Suppressor macrophage treated with lipopolysaccharide for 1 hour (primary cell): Measurements from ENCODE around the gene HOXB3.

ENCODE experiments used
- DNase-seq, 3 donors: peaks; one replicate each; pipeline ENCODE4 v3.0.0-alpha.2; 2020 to 2022

Gene HOXB3

DNA sequence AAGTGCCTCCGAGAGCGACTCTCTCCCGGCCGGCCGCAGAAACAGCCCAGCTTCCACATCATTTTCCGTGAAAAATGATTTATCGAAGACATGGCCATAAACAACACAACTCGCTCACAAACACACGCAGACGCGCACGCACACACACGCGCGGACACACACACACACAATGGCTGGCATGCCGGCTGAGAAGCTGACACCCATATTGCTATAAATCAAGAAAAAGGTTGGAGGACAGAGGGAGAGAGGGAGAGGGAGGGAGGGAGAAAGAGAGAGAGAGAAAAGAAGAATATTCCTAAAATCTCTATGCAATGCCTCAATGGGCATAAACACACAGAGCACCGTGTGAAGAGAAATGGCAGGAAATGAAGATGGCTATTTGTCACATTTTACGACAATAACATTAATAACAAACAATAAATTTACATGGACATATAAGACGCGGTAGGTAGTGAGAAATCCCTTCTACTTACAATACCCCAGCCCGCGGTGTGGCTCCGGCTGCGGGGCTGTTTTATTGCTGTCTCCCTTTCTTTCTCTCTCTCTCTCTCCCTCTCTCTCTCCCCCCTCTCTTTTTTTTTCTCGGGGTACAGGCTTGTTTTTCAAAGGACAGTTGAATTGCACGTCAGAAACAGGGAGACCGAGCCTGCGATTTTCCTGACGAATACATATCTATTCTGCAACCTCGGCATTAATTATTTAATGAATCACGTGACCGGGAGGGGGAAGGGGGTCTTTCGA is 21.4 kb downstream of the HOXB3 start:
- no peak for DNase-seq

DNA sequence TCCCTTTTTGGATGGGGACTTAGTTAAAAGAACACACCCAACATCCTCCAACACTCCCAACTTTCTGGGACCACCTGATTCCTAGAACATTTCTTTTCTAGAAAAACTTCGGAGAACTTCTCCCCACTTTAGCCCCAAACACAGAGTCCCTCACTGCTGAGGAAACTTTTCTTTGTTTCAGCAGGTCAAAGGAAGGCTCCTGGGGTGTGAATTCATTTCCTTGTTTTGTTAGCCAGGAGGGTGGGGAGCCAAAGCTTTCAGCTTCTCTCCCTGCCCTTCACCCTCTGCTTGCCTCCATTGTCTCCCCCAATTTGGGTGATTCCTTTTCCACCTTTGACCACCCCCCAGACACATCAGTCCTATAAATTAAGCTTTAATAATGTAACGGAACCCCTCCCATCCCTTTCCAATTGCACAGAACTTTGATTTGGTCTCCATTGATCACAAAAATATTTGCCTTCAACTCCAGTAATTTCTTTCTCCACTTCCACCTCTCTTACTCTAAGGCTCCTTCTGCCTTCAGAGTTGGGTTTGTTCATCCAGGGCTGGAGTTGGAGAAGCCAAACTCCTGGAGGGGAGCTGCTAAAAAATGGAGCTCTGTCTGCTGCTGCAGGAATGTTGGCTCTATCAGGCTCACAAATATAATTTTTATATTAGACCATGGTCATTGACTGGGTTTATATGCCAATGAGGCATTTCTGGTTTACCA is 22.2 kb downstream of the HOXB3 start:
- no peak for DNase-seq

DNA sequence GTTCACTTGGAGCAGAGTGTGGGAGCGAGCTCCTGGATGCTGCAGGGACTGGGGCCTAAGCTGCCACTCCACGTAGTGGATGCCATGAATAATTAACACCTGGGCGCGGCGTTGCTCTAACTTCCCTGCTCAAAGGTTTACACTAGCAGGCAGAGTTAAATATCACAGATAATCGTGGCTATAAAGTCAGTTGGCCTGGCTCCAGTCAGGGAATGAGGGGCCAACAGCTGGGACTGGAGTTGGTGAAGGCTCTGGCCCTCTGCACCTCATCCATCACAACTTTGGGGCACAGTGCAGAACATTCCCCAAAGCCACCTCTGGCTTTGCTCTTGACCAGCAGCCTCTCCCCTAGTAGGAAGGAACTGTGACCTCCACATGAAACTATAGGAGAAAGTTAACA is 22.8 kb downstream of the HOXB3 start:
- no peak for DNase-seq

DNA sequence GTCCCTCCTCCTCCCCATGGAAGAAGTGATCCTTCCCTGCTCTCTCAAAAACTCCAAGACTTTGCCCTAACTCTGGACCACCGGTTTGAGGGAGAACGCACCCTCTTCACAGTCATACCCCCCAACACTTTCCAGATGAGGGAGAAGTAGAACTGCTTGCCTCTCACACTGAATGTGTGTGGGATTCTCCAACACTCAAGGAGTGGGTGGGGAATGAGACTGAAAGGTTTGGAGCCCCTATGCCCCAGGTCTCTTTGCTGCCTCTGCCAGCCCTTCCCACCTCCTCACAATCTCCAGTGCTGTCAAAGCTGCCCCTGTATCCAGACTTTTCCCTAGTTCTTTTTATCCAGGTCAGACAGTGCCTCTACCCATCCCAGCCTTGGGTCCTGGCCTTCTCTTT is 23.3 kb downstream of the HOXB3 start:
- DNase-seq: no peak

DNA sequence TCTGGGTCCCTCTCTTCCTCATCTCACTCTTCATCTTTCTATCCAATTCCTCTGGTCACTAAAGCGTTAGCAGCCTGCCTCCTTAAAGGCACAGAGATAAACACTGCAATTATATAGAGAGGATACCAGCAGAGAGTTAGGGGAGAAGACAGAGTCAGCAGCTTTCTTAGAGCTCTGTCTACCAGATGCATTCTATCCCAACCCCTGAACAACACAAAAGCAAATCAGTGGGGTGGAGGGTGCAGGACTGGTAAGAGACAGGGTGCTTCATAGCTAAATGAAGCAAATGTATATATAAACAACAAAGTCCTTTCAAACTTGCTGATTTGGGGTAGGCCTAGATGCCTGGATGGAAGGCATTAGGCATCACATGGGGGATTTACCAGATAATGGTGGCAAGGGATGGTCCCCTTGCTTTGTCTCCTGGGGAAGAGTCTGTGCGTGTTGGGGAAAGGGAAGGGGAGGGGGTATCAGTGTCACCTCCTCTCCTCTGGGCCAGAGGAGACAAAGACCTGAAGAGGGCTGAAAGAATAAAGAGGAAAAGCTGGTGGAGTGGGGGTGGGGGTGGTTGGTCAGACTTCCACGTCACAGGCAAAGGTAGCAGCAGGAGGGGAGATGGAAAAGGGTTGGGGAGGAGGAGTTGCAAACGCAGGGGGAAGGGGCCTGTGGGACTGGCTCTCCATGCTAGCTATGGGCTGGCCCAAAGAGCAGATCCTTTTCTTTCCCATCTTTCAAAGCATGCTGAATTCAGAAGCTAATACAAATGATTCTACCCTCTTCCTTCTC is 23.9 kb downstream of the HOXB3 start:
- no peak for DNase-seq

DNA sequence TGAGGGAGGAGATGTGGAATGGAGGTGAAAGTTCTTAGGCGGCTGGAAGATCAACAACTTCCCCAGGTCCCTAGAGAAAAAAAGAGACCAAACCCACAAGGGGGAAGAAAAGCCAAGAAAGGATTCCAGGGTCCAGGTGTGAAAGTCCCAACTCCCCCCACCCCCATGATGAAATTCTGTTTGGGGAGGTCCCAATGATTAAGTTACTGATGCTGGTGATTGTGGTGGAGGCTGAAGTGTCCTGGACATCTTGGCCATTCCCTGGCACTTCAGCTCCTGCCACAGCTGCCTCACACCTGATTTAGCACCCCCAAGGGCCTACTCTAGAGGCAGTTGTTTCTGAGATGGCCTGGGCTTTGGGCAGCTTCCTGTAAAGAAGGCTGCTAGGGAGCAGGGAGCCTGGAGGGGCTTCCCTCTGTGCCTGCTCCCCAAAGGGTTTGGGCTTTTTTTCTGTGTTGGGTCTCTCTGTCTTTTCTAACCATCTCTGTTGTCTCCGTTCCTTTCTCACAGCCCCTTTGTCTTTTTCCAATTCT is 25.0 kb downstream of the HOXB3 start:
- DNase-seq: no peak

DNA sequence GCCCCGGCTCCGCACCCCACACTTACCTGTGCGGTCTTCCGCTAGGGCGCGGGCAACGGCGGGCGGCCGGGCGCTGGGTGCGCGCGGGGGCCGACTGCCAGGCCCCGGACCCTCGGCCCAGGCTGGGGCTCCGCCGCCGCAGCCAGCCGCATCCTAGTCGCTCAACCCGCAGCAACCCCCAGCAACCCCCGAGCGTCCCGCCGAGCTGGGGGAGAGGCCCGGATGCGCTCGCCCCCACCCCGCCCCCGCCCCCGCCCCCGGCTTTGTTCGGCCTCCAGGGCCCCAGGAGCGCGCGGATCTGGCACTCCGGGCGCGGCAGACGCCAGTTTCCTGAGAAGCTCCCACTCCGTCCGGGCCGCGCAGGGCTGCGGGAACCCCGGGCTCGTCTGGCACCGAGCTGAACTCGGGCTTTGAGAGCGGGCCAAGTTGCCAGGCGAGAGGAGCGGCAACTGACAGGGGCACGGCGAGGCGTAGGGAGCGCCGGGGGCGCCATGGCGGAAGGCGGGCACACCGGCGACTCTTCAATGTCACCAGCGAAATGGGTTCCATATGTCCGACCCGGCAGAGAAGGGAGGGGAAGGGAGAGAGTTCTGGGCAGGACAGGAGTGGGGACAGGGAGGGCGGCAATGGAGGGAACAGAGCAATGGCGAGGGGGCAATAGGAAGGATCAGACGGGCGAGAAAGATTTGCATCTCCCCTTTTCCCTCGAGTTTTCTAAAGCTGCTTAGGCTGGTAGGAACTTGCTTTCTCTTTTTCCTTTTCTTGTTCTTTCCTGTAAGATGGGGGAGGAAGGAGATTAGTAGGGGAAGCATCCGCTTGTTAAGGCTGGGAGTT is 25.6 kb downstream of the HOXB3 start:
- no peak for DNase-seq

DNA sequence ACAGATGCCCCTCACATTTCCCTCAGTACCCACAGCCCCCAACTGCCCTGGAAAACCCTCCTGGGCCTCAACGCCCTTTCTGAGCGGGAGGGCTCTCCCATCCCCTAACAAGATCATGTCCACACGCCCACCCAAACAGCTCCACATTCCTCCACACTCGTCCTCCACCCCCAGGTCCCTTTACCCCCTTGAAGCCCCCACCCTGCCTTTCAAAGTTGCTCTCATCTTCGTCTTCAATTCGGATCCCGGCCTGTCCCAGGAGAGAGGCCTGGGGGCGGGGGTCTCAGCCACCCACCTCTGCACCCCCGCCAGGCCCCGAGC is 26.2 kb downstream of the HOXB3 start:
- no peak for DNase-seq

DNA sequence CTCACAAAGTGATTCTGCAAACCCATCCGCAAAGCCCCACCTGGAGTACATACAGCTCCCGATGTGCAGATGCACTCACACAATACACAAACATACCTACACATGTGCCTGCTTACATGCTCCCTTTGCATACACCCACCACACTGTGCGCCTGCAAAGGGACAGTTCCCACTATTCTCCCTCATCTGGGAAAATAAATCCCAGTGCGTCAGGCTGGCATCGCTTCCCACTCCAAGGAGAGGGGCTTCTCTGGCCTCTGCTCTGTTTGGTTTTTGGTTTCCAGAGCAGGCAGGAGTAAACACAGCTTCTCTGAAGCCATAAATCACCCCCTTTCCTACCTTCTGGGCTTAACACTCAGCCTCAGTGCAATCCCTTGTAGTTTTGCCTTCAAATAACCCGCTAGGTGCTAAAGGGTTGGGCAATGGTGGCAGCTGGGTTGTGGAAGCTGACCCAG is 26.6 kb downstream of the HOXB3 start:
- no peak for DNase-seq

DNA sequence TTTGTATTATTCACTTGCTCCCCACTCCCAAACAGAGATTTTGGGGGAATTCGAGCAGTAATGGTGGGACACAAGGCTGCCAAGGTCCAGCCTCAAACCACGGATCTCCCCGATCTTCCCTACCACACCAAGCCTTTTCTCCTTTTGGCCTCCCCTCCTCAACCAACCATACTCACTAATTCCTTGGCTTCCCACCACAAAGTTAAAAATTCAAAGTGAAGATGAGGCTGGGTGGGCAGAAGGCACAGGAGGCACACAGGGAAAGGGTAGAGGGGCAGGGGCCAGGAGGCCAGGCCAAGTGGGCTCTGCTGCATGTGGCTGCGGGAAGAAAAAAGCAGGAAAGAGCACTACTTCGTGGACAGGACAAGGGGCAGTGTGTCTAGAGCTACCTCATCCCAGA is 27.1 kb downstream of the HOXB3 start:
- DNase-seq: no peak

DNA sequence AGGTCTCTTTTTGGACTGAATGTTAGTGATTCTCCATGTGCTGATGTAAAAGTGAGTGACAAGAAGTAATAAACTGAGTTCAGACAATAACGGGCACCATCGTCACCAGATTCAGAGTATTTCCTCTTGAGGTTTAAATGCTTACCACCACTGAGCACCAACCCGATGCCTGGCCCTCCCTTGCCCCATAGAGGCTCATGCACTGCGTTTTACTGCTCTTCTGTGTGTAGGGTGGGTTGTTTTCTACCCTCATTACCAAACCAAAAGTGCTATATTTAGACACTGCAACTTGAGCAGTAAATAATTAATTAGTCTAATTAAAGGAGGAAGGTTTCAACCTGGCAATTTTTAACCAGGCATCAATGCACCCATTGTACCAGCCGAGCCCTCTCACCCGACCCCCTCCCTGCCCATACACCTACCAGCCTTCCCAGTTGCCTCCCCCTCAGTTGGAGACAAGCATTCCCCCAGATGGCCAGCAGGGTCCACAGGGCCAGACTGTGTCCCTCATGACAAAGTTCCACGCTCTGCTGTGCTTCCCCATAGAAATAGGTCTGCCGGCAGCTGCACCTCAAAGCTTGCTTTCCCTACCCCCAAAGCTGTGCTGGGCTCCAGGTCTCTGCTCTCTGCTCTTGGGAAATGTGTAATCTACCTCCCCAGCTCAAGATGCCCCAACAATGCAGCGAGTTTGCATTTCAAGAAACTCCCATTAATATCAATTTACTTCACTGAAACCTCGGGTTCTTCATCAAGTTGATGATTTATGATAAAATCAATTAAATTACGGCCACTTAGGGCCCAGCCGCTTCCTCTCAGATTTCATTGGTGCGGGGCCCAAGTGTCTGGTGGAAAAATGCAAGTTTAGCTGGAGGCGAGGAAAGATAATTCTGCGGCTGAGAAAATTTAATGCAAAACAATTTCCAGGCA is 27.9 kb downstream of the HOXB3 start:
- no peak for DNase-seq

DNA sequence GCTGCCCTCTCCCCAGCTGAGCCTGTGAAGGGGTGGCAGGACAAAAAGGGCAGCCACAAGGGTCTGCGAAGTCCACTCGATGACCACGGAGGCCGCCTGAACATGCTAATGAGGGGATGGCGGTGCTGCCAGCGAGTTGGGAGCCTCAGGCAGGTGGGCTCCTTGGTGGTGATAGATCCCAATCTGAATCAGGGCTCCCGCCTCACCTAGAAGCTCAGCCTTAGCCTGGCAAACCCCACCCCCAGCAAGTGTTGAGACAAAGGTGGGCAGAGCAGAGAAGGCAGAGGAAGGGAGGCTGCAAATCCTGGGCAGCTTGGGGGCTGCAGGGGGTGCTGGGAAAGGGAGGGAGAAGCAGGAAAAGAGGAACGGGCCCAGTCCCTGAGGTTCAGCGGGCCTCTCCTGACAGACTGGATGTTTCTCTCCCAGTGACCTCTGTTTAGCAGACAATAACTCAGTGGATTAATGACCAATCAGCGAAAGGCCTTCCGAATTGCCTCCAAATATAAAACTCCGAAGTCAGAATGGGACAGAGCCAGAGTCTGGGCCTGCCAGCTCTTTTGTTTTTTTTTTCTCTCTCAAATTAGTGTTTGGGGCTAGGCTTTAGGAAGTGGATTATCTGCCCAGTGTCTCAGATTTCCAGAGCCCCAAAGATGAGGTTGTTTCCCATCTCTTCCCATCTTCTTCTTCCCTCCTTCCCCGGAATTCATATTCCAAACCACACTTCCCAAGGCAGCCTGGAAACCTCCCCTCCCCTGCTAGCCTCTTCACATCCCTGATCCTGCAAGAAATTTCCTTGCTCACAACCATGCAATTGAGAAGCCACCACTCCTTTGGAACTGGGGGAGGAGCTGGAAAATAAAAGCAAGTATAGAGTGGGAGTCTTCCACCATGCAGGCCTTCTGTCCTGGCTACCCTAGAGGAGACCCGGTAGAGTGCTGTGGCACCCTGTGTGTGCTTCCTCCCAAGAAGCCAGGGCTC is 29.9 kb downstream of the HOXB3 start:
- no peak for DNase-seq

DNA sequence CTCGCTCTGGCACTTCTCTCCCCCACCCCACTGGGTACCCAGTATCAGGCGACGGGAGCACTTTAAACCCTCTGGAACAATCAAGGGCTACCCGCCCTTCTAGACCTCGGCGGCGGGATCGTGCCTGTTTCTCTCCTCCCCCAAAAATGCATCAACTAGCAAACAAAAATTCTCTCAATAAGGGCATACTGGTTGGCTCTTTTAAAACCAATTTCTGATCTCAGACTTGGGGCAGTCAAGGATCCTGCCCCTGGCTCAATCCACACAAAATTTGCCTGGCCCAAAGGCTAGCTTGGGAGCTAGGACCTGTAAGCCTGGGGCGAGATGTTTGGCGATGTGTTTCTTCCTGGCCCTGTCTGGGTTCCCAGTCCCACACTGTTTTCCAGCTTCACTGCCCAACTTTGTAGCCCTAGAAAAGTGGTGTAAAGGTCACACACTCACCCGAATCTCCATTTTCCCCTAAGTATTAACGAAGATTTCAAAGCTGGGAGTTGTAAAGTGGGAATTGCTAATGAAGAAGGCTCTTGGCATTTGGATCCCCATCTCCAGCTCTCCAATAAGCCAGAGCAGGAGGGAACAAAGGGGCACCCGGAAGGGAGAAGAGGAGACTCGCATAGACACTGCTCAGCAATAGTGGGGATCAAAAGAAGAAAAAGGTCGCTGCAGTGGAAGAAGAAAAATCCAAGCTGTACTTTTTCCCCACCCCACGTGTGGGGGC is 30.8 kb downstream of the HOXB3 start:
- no peak for DNase-seq

DNA sequence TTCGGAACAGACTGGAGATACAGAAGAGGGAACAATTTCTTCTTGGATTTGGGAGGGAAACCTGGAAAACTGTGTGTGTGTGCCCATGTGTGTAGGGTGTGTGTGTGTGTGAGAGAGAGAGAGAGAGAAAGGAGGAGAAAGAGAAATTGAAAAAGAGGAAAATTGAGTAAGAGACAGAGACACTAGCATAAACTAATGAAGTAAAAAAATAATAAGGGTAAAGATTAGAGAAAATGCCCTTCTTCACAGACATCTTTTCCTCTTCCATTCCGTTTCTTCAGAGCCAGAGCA is 31.3 kb downstream of the HOXB3 start:
- no peak for DNase-seq

DNA sequence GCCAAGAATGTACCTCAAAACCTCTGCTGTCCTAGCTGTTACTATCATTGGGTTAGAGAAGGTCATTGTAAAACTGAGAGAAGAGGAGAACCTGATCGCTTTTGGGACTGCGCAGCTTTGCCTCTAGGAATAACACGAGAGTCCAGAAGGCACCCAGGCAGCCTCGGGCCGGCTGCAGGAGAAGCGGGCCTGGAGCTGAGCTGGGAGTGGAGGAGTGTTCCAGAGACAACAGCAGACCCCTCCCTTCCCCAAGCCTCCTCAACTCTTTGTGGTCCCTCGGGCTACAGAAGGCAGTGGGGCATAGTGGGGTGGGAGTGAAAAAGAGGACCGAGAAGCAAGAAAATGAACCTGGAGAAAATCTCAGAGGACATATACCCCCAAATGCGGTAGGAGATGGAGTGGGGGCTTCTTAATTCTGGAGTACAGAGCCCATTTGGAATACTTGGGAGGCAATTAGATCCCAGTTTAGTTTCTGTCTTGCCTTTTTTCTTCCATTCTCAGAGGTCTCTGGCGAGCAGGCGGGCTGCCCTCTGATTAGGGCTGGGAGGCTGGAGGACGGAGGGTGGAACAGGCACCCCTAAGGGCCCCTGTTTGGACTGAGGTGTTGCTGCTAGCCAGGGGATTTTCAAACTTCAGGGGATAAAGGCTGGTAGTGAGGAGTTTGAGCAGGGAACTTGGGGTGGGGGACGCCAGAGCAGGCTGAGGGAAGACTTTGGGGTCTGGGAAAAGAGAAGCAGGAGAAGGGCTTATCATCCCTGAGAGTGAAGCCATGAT is 31.8 kb downstream of the HOXB3 start:
- DNase-seq: no peak

DNA sequence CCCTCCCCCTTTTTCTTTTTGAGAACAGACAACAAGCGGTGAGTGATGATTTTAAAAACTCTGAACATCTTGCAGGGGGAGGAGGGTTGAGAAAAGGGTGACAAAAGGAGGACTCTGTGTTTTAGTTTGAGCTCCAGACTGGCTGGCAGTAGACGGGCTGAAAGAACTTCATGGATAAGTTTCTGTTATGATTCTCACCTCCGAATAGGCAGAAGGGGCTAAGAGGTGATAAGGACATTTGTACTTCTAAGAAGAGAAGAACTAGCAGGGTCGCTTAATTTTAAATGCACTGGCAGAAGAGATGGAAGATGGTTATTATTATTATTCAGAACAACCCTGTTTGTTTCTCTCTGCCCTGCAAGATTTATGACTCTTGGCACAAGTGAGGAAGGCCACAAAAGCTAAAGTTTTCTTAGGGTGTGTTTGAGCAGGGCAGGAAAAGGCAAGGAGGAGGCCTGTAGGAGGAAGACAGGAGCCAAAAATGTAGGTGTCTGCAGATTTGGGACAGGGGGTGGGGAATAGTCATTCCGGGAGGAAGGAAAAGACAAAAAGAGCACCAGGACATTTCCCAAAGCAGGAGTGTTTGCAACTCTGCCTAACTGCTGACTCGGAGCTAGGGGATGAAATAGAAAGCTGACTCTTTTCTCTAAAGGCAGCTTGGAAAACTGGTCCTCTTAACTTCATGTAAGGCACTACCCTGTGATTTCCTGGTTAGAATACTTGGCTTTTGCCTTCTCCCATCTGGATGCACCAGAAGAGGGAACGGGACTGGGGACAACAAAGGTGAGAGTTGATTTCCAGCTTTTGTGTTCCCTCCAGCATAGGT is 33.3 kb downstream of the HOXB3 start:
- DNase-seq: no peak

DNA sequence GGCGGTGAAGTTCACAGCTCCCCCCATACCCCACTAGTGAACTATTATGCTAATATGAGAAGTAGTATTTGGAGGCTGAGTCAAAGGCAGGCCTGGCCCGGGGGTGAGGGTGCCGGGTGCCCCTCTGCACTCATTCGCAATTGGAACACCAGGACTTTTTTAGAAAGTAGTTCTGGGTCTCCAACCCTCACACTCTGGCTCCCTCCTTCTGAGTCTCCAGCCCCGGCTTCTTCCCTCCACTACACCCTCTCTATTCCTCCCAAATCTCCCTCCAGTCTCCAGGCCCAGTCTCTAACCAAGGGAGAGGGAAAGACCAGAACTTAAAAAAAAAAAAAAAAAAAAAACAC is 33.8 kb downstream of the HOXB3 start:
- DNase-seq: no peak
